MM.1S (cell line): Measurements from ENCODE around the gene TSHR.

ENCODE experiments used
- DNase-seq: peaks from one replicate; pipeline ENCODE4 v3.0.0-alpha.2; 2015
- H2AFZ ChIP-seq: fragments of 300-600 bp; sonication (generic); 2 replicates; pipeline ENCODE4 v1.6.0; 2016; ENCODE audit warnings: antibody characterized with exemption, low read length
- H3F3A ChIP-seq: fragments of 300-600 bp; sonication (generic); 2 replicates; pipeline ENCODE4 v1.6.1; 2016; ENCODE audit warnings: mild to moderate bottlenecking, antibody characterized with exemption, low read length, moderate library complexity, mixed read lengths; ENCODE audit not compliant: insufficient read depth
- H3K27ac ChIP-seq: fragments of 300-600 bp; sonication (generic); 2 replicates; pipeline ENCODE4 v1.5.1; 2016; ENCODE audit warnings: mild to moderate bottlenecking, low read length
- H3K27me3 ChIP-seq: fragments of 300-600 bp; sonication (generic); replicated peaks from 2 replicates; pipeline ENCODE4 v1.6.0; 2016; ENCODE audit warnings: low read length; ENCODE audit not compliant: insufficient read depth
- H3K36me3 ChIP-seq: fragments of 300-600 bp; sonication (generic); replicated peaks from 2 replicates; pipeline ENCODE4 v1.6.1; 2016; ENCODE audit warnings: mild to moderate bottlenecking, low read length, mixed read lengths; ENCODE audit not compliant: insufficient read depth
- H3K4me1 ChIP-seq: fragments of 300-600 bp; sonication (generic); 2 replicates; pipeline ENCODE4 v1.6.1; 2016; ENCODE audit warnings: low read length, mixed read lengths
- H3K4me2 ChIP-seq: fragments of 300-600 bp; sonication (generic); 2 replicates; pipeline ENCODE4 v1.6.0; 2016; ENCODE audit warnings: low read depth, low read length
- H3K4me3 ChIP-seq: fragments of 300-600 bp; sonication (generic); 2 replicates; pipeline ENCODE4 v1.5.1; 2016; ENCODE audit warnings: low read length, mixed read lengths
- H3K79me2 ChIP-seq: fragments of 300-600 bp; sonication (generic); 2 replicates; pipeline ENCODE4 v1.6.1; 2016; ENCODE audit warnings: mixed run types, low read length, mixed read lengths
- H3K9ac ChIP-seq: fragments of 300-600 bp; sonication (generic); 2 replicates; pipeline ENCODE4 v1.6.1; 2016; ENCODE audit warnings: low read length, mixed read lengths
- H3K9me2 ChIP-seq: fragments of 300-600 bp; sonication (generic); replicated peaks from 2 replicates; pipeline ENCODE4 v1.6.1; 2016; ENCODE audit warnings: mild to moderate bottlenecking, low read length, mixed read lengths; ENCODE audit not compliant: insufficient read depth
- H3K9me3 ChIP-seq: fragments of 300-600 bp; sonication (generic); replicated peaks from 2 replicates; pipeline ENCODE4 v1.6.1; 2016; ENCODE audit warnings: mild to moderate bottlenecking, low read length, mixed read lengths; ENCODE audit not compliant: insufficient read depth
- H4K20me1 ChIP-seq: fragments of 300-600 bp; sonication (generic); 2 replicates; pipeline ENCODE4 v1.6.1; 2016; ENCODE audit warnings: mild to moderate bottlenecking, low read length, moderate library complexity, mixed read lengths; ENCODE audit not compliant: insufficient read depth
- CTCF ChIP-seq: fragments of 300-600 bp; sonication (generic); IDR thresholded peaks from 2 replicates; pipeline ENCODE4 v1.5.1; 2016; ENCODE audit warnings: antibody characterized with exemption, low read length, mixed read lengths
- EZH2 ChIP-seq: fragments of 300-600 bp; sonication (generic); optimal IDR thresholded peaks from 2 replicates; pipeline ENCODE3; 2017; ENCODE audit warnings: low read depth, mild to moderate bottlenecking, antibody characterized with exemption, low read length, mixed read lengths
- EZH2phosphoT487 ChIP-seq: fragments of 300-600 bp; sonication (generic); IDR thresholded peaks from 2 replicates; pipeline ENCODE4 v1.6.1; 2018; ENCODE audit warnings: antibody characterized with exemption, low read length

TSHR gene

GRCh38 chr14:81133400-81133799 lies 178.0 kb downstream of the TSHR start:
- no peak overlapping the region for H2AFZ ChIP-seq
- H3F3A ChIP-seq: no peaks in the 10 kb centered on the region
- no peak overlapping the region for H3K9ac ChIP-seq
- no peaks in the 10 kb centered on the region for H3K36me3 ChIP-seq
- no peaks in the 10 kb centered on the region for H3K27me3 ChIP-seq
- no peaks in the 10 kb centered on the region for H3K9me2 ChIP-seq
- no peaks in the 10 kb centered on the region for H3K79me2 ChIP-seq
- TF ChIP-seq EZH2 (no peak), CTCF (no peak)
- no peaks in the 10 kb centered on the region for H3K4me1 ChIP-seq
- H4K20me1 ChIP-seq: no peaks in the 10 kb centered on the region
- H3K4me3 ChIP-seq: no peak overlapping the region
- DNase-seq: no peak
- no peak overlapping the region for H3K27ac ChIP-seq
- H3K4me2 ChIP-seq: no peak overlapping the region
- no peaks in the 10 kb centered on the region for H3K9me3 ChIP-seq

- Histone ChIP-seq H3K9me2 (no peaks in the 10 kb centered on the region), H3F3A (no peaks in the 10 kb centered on the region), H3K4me3 (no peak overlapping the region), H3K9ac (no peak overlapping the region), H4K20me1 (no peaks in the 10 kb centered on the region), H3K79me2 (no peaks in the 10 kb centered on the region), H3K4me1 (no peaks in the 10 kb centered on the region), H3K27ac (no peak overlapping the region), H3K4me2 (no peak overlapping the region), H3K9me3 (no peaks in the 10 kb centered on the region), H3K36me3 (no peaks in the 10 kb centered on the region), H3K27me3 (no peaks in the 10 kb centered on the region), H2AFZ (no peak overlapping the region)
- TF ChIP-seq EZH2 (no peak), CTCF (no peak), EZH2phosphoT487 (no peak)
- no peak for DNase-seq
Measured at GRCh38 chr14:81137316-81137715, 181.9 kb downstream of the TSHR start.

- Histone ChIP-seq H4K20me1 (no peaks in the 10 kb centered on the region), H3K79me2 (no peaks in the 10 kb centered on the region), H3K9me3 (no peaks in the 10 kb centered on the region), H3K4me2 (no peak overlapping the region), H2AFZ (no peak overlapping the region), H3K9me2 (no peaks in the 10 kb centered on the region), H3K9ac (no peak overlapping the region), H3K4me1 (no peaks in the 10 kb centered on the region), H3K36me3 (no peaks in the 10 kb centered on the region), H3K4me3 (no peak overlapping the region), H3F3A (no peaks in the 10 kb centered on the region), H3K27ac (no peak overlapping the region), H3K27me3 (no peaks in the 10 kb centered on the region)
- TF ChIP-seq CTCF (no peak), EZH2 (no peak), EZH2phosphoT487 (no peak)
- DNase-seq: no peak
Measured at GRCh38 chr14:81138429-81138828, 183.0 kb downstream of the TSHR start.
